ENCODE measurements around the gene CAPN12.
A peak's percentile ranks its signal among the peaks of the same experiment; 100 is the strongest.

The CAPN12 gene

GRCh38 chr19:38736036-38736412 lies 8.2 kb downstream of the CAPN12 start:
- H3K9ac ChIP-seq (ENCODE audit: low read length), result no peak overlapping the region
- peak overlapping the region; percentile 44 for H3K4me3 ChIP-seq (ENCODE audit: low read length)
- H3K9me3 ChIP-seq (ENCODE audit: control insufficient read depth, low read depth, low read length), result no peaks in the 10 kb centered on the region
- peaks cover 3% of the 10 kb centered on the region for H3K4me1 ChIP-seq (ENCODE audit: control insufficient read depth, low read depth, low read length)
- H3K36me3 ChIP-seq (ENCODE audit: control insufficient read depth, low read depth, low read length), result peaks cover 5% of the 10 kb centered on the region
- H3K27ac ChIP-seq (ENCODE audit: low read length), result no peak overlapping the region
- H3K27me3 ChIP-seq (ENCODE audit: control insufficient read depth, insufficient read depth, low read length), result peaks cover 19% of the 10 kb centered on the region

- Histone ChIP-seq H3K27ac (ENCODE audit: low read length) (no peak overlapping the region), H3K27me3 (ENCODE audit: control insufficient read depth, insufficient read depth, low read length) (peaks cover 19% of the 10 kb centered on the region), H3K36me3 (ENCODE audit: control insufficient read depth, low read depth, low read length) (peaks cover 13% of the 10 kb centered on the region), H3K9ac (ENCODE audit: low read length) (peak overlapping the region; percentile 48), H3K9me3 (ENCODE audit: control insufficient read depth, low read depth, low read length) (no peaks in the 10 kb centered on the region), H3K4me3 (ENCODE audit: low read length) (peak overlapping the region; percentile 60), H3K4me1 (ENCODE audit: control insufficient read depth, low read depth, low read length) (peaks cover 3% of the 10 kb centered on the region)
These were observed 9.0 kb downstream of the CAPN12 start for GRCh38 chr19:38735257-38735686.

GRCh38 chr19:38734426-38735256 lies 9.6 kb downstream of the CAPN12 start:
- H3K4me1 ChIP-seq (ENCODE audit: control insufficient read depth, low read depth, low read length), result peaks cover 3% of the 10 kb centered on the region
- peak overlapping the region; percentile 60 for H3K4me3 ChIP-seq (ENCODE audit: low read length)
- peaks cover 13% of the 10 kb centered on the region for H3K36me3 ChIP-seq (ENCODE audit: control insufficient read depth, low read depth, low read length)
- H3K9me3 ChIP-seq (ENCODE audit: control insufficient read depth, low read depth, low read length), result no peaks in the 10 kb centered on the region
- peak overlapping the region; percentile 48 for H3K9ac ChIP-seq (ENCODE audit: low read length)
- peaks cover 19% of the 10 kb centered on the region for H3K27me3 ChIP-seq (ENCODE audit: control insufficient read depth, insufficient read depth, low read length)
- no peak overlapping the region for H3K27ac ChIP-seq (ENCODE audit: low read length)

- no peak overlapping the region for H3K9ac ChIP-seq (ENCODE audit: low read length)
- peaks cover 3% of the 10 kb centered on the region for H3K4me1 ChIP-seq (ENCODE audit: control insufficient read depth, low read depth, low read length)
- no peaks in the 10 kb centered on the region for H3K9me3 ChIP-seq (ENCODE audit: control insufficient read depth, low read depth, low read length)
- H3K36me3 ChIP-seq (ENCODE audit: control insufficient read depth, low read depth, low read length), result peaks cover 13% of the 10 kb centered on the region
- H3K27ac ChIP-seq (ENCODE audit: low read length), result no peak overlapping the region
- H3K4me3 ChIP-seq (ENCODE audit: low read length), result no peak overlapping the region
- peaks cover 19% of the 10 kb centered on the region for H3K27me3 ChIP-seq (ENCODE audit: control insufficient read depth, insufficient read depth, low read length)
These were observed 10.2 kb downstream of the CAPN12 start for GRCh38 chr19:38734176-38734425.

- Histone ChIP-seq H3K9me3 (ENCODE audit: control insufficient read depth, low read depth, low read length) (no peaks in the 10 kb centered on the region), H3K9ac (ENCODE audit: low read length) (no peak overlapping the region), H3K36me3 (ENCODE audit: control insufficient read depth, low read depth, low read length) (peaks cover 13% of the 10 kb centered on the region), H3K4me1 (ENCODE audit: control insufficient read depth, low read depth, low read length) (peaks cover 3% of the 10 kb centered on the region), H3K27ac (ENCODE audit: low read length) (no peak overlapping the region), H3K27me3 (ENCODE audit: control insufficient read depth, insufficient read depth, low read length) (peaks cover 19% of the 10 kb centered on the region), H3K4me3 (ENCODE audit: low read length) (no peak overlapping the region)
These were observed 10.6 kb downstream of the CAPN12 start for GRCh38 chr19:38733493-38734175.

GRCh38 chr19:38733241-38733492 lies 11.1 kb downstream of the CAPN12 start:
- Histone ChIP-seq H3K9ac (ENCODE audit: low read length) (no peak overlapping the region), H3K27ac (ENCODE audit: low read length) (no peak overlapping the region)

GRCh38 chr19:38731654-38732301 lies 12.5 kb downstream of the CAPN12 start:
- H3K4me1 ChIP-seq (ENCODE audit: control insufficient read depth, low read depth, low read length), result peaks cover 3% of the 10 kb centered on the region
- no peak overlapping the region for H3K27ac ChIP-seq (ENCODE audit: low read length)
- H3K36me3 ChIP-seq (ENCODE audit: control insufficient read depth, low read depth, low read length), result peaks cover 24% of the 10 kb centered on the region
- H3K9ac ChIP-seq (ENCODE audit: low read length), result no peak overlapping the region
- no peaks in the 10 kb centered on the region for H3K9me3 ChIP-seq (ENCODE audit: control insufficient read depth, low read depth, low read length)
- peaks cover 6% of the 10 kb centered on the region for H3K27me3 ChIP-seq (ENCODE audit: control insufficient read depth, insufficient read depth, low read length)
- no peak overlapping the region for H3K4me3 ChIP-seq (ENCODE audit: low read length)

More at GRCh38 chr19:38733241-38733492, 11.1 kb downstream of the CAPN12 start:
- Histone ChIP-seq H3K9me3 (ENCODE audit: control insufficient read depth, low read depth, low read length) (no peaks in the 10 kb centered on the region), H3K36me3 (ENCODE audit: control insufficient read depth, low read depth, low read length) (peaks cover 13% of the 10 kb centered on the region), H3K4me3 (ENCODE audit: low read length) (no peak overlapping the region), H3K4me1 (ENCODE audit: control insufficient read depth, low read depth, low read length) (peaks cover 3% of the 10 kb centered on the region), H3K27me3 (ENCODE audit: control insufficient read depth, insufficient read depth, low read length) (peaks cover 17% of the 10 kb centered on the region)

- H3K36me3 ChIP-seq (ENCODE audit: control insufficient read depth, low read depth, low read length), result peaks cover 31% of the 10 kb centered on the region
- H3K4me3 ChIP-seq (ENCODE audit: low read length), result no peak overlapping the region
- H3K27ac ChIP-seq (ENCODE audit: low read length), result no peak overlapping the region
- no peak overlapping the region for H3K9ac ChIP-seq (ENCODE audit: low read length)
- no peaks in the 10 kb centered on the region for H3K27me3 ChIP-seq (ENCODE audit: control insufficient read depth, insufficient read depth, low read length)
- peaks cover 3% of the 10 kb centered on the region for H3K4me1 ChIP-seq (ENCODE audit: control insufficient read depth, low read depth, low read length)
- H3K9me3 ChIP-seq (ENCODE audit: control insufficient read depth, low read depth, low read length), result no peaks in the 10 kb centered on the region
These were observed 13.3 kb downstream of the CAPN12 start for GRCh38 chr19:38730731-38731589.

GRCh38 chr19:38730470-38730730 lies 13.9 kb downstream of the CAPN12 start:
- Histone ChIP-seq H3K36me3 (ENCODE audit: control insufficient read depth, low read depth, low read length) (peaks cover 36% of the 10 kb centered on the region), H3K4me1 (ENCODE audit: control insufficient read depth, low read depth, low read length) (peaks cover 3% of the 10 kb centered on the region), H3K9ac (ENCODE audit: low read length) (no peak overlapping the region), H3K27me3 (ENCODE audit: control insufficient read depth, insufficient read depth, low read length) (no peaks in the 10 kb centered on the region), H3K4me3 (ENCODE audit: low read length) (no peak overlapping the region), H3K9me3 (ENCODE audit: control insufficient read depth, low read depth, low read length) (no peaks in the 10 kb centered on the region), H3K27ac (ENCODE audit: low read length) (no peak overlapping the region)

- Histone ChIP-seq H3K4me1 (ENCODE audit: control insufficient read depth, low read depth, low read length) (no peaks in the 10 kb centered on the region), H3K36me3 (ENCODE audit: control insufficient read depth, low read depth, low read length) (peaks cover 42% of the 10 kb centered on the region)
These were observed 14.4 kb downstream of the CAPN12 start for GRCh38 chr19:38729653-38730469.

More at GRCh38 chr19:38729653-38730469, 14.4 kb downstream of the CAPN12 start:
- no peak overlapping the region for H3K9ac ChIP-seq (ENCODE audit: low read length)
- no peak overlapping the region for H3K4me3 ChIP-seq (ENCODE audit: low read length)
- no peaks in the 10 kb centered on the region for H3K27me3 ChIP-seq (ENCODE audit: control insufficient read depth, insufficient read depth, low read length)
- no peak overlapping the region for H3K27ac ChIP-seq (ENCODE audit: low read length)
- H3K9me3 ChIP-seq (ENCODE audit: control insufficient read depth, low read depth, low read length), result no peaks in the 10 kb centered on the region

All from iPS-18a (cell line).